Lower leg skin (tissue), 4 donors: ENCODE measurements around the gene ERGIC1. TPM values are rescaled to one million over a fixed set of nuclear protein-coding genes. Genes with fewer than 3 reads are reported as not detected.
"Not testable (repeated sequence)": the region's sequence is repeated elsewhere in the genome, so short reads cannot be mapped to it uniquely, and the experiment has no call there.

ENCODE experiments used
- DNase-seq, 2 donors: peaks; one replicate each; pipeline ENCODE4 v3.0.0-alpha.2; 2019; ENCODE audit warnings: low spot score in 2 of 2
- H3K4me3 ChIP-seq: fragments of 200-600 bp; sonication (generic); 2 replicates; pipeline ENCODE4 v1.5.1; 2017; ENCODE audit warnings: mild to moderate bottlenecking, low read depth; ENCODE audit not compliant: poor library complexity, severe bottlenecking
- POLR2A ChIP-seq, 2 donors: fragments of 450-650 bp; IDR thresholded peaks; one replicate each; pipeline ENCODE4 v1.6.1; 2016 to 2017; ENCODE audit warnings: antibody characterized with exemption in 2 of 2, mild to moderate bottlenecking in 1 of 2, moderate library complexity in 1 of 2
- WGBS, 2 donors: methylation state at CpG; one replicate each; pipeline ENCODE4 v1.1.5; 2018; 5-methylcytosine and 5-hydroxymethylcytosine counted together
- intact Hi-C: fragments of 100-400 bp; cut with DNase I; formaldehyde crosslinking; loops from one replicate; pipeline ENCODE4 v1.15.0; 2023; ENCODE audit warnings: low total_unique reads
- total RNA-seq, 4 donors: library from RNA; depleted of rRNA; stranded (reverse); fragments of >200 nt; gene quantifications; one replicate each; pipeline ENCODE4 v1.1.0, GENCODE V29; 2016
- TF ChIP-seq, protein P1 (sequence below), 3 donors: fragments of 450-650 bp; IDR thresholded peaks; one replicate each; pipeline ENCODE4 v1.5.1; 2016; ENCODE audit warnings: antibody characterized with exemption in 3 of 3, mild to moderate bottlenecking in 3 of 3, moderate library complexity in 2 of 3

The ERGIC1 gene
- total RNA-seq, 4 donors from 2014 or later, result 62.9 to 114 (median 82.6) TPM

DNA sequence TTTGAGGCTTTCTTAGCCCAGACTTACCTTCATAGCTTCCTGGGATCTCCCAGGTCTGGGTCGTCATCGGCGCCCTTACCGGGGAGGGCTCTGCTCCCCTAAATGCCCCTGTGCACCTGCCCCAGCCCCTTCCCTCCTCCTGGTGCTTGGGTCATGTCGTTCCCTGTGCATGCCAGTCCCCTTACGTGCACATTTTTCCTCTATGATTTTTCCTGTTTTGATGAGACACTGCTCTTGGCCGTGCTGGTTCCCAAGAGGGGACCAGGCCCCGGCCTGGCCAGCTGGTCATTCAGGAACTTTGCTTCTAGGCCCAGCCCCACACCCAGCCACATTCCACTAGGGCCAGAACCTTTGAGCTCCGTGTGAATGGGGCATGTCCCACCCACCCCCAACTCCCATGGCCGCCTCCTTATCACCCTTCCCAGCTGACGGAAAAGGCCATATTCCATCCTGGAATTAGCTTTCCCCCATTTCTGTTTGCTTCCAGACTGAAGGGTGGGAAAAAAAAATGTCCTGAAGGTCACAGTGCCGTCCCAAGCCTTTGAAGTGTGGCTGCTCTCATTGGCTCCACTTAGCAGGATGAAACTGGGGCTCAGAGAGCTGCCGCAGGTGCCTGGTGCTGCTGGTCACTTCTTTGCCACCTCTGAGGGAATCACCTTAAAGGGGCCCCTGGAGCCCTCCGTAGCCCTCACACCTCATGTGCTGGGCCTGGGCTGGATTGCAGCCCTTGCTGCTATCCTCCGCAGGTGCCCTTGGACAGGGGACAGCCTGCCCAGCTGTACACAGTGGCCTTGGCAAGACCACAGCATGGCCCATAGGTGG lies 25.1 kb downstream of the ERGIC1 start:
- peak in 1 of 2 donors; percentile 93 for DNase-seq
- no peak for TF ChIP-seq POLR2A (IDR thresholded peaks at IDR 0.05)
- TF ChIP-seq, protein P1, sequence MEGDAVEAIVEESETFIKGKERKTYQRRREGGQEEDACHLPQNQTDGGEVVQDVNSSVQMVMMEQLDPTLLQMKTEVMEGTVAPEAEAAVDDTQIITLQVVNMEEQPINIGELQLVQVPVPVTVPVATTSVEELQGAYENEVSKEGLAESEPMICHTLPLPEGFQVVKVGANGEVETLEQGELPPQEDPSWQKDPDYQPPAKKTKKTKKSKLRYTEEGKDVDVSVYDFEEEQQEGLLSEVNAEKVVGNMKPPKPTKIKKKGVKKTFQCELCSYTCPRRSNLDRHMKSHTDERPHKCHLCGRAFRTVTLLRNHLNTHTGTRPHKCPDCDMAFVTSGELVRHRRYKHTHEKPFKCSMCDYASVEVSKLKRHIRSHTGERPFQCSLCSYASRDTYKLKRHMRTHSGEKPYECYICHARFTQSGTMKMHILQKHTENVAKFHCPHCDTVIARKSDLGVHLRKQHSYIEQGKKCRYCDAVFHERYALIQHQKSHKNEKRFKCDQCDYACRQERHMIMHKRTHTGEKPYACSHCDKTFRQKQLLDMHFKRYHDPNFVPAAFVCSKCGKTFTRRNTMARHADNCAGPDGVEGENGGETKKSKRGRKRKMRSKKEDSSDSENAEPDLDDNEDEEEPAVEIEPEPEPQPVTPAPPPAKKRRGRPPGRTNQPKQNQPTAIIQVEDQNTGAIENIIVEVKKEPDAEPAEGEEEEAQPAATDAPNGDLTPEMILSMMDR (IDR thresholded peaks at IDR 0.05), result no peak
- intact Hi-C loops, result no loop called here
- no peak overlapping the region for H3K4me3 ChIP-seq
- WGBS, 2 donors, result 47 to 62% methylated on average over 14 to 15 of the region's 15 CpGs

GRCh38 chr5:172859966-172860365 lies 25.9 kb downstream of the ERGIC1 start:
- no peak overlapping the region for H3K4me3 ChIP-seq
- intact Hi-C loops, result no loop called here
- TF ChIP-seq, protein P1 (IDR thresholded peaks at IDR 0.05), result no peak
- TF ChIP-seq POLR2A (IDR thresholded peaks at IDR 0.05), result no peak
- WGBS, 2 donors, result 62 to 69% methylated on average over 4 of the region's 4 CpGs
- no peak for DNase-seq

- no peak for TF ChIP-seq POLR2A (IDR thresholded peaks at IDR 0.05)
- TF ChIP-seq, protein P1 (IDR thresholded peaks at IDR 0.05), result no peak
- DNase-seq, result peak; percentile 90 to 95
- intact Hi-C loops, result no loop called here
- 11 to 27% methylated on average over 19 to 24 of the region's 24 CpGs for WGBS, 2 donors
- no peak overlapping the region for H3K4me3 ChIP-seq
These were observed 26.7 kb downstream of the ERGIC1 start for GRCh38 chr5:172860520-172861443.

GRCh38 chr5:172861461-172861860 lies 27.4 kb downstream of the ERGIC1 start:
- WGBS, 2 donors, result 59 to 65% methylated on average over 5 of the region's 5 CpGs
- no peak for DNase-seq
- intact Hi-C loops, result no loop called here
- no peak overlapping the region for H3K4me3 ChIP-seq
- no peak for TF ChIP-seq POLR2A (IDR thresholded peaks at IDR 0.05)
- TF ChIP-seq, protein P1 (IDR thresholded peaks at IDR 0.05), result no peak

DNA sequence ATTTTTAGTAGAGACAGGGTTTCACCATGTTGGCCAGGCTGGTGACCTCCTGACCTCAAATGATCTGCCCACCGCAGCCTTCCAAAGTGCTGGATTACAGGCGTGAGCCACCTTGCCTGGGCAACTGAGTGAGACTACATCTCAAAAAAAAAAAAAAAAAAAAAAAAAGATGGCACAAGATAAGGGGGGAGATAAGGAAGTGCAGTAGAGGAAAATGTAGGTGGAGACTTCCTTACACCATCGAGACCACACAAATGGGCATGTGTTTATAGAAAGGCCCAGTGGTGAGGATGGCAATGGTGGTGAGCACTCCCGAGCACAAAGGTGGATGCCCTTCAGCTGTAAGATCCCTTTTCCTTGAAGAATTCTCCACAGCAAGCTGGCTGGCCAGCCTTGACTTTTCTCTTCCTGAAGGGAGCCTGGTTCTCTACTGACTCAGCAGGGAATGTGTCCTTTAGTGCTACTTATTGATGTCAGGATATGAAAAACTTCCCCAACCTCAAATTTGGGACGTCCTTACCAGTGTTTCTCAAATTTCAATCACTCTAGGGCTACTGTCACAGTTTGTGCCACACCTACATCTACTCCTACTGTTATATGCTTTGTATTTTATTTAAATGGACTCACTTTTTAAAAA lies 28.2 kb downstream of the ERGIC1 start:
- no peak for DNase-seq
- no peak overlapping the region for H3K4me3 ChIP-seq
- intact Hi-C loops, result no loop called here
- TF ChIP-seq POLR2A (IDR thresholded peaks at IDR 0.05), result no peak
- TF ChIP-seq, protein P1 (IDR thresholded peaks at IDR 0.05), result no peak
- 68 to 77% methylated on average over 5 of the region's 5 CpGs for WGBS, 2 donors

- intact Hi-C loops, H3K4me3 ChIP-seq, DNase-seq: not testable (repeated sequence)
- 63 to 64% methylated on average over 4 of the region's 4 CpGs for WGBS, 2 donors
These were observed 30.1 kb downstream of the ERGIC1 start for GRCh38 chr5:172864171-172864570.
